ENCODE results near the gene PRDM7. TPM values are rescaled to one million over a fixed set of nuclear protein-coding genes. Genes with fewer than 3 reads are reported as not detected.

Gene PRDM7
- total RNA-seq, 1 experiment from 2014 or later, result not detected

GRCh38 chr16:90035902-90036301 is 41.2 kb downstream of the PRDM7 start:
- POLR2A ChIA-PET, result interaction anchor here (0.6 to 1.3 kb wide), 2 partner anchors 13 to 27 kb away, joined by 4 read pairs; no protein-coding TSS in a partner anchor
- DNase-seq (ENCODE audit: unreplicated experiment), result no peak
- Mint-ChIP-seq H3K27me3 (ENCODE audit: insufficient read depth, unreplicated experiment) (no peaks in the 10 kb centered on the region), H3K9me3 (ENCODE audit: unreplicated experiment) (no peaks in the 10 kb centered on the region), H3K4me3 (ENCODE audit: unreplicated experiment) (no peak overlapping the region), H3K36me3 (ENCODE audit: insufficient read depth, unreplicated experiment) (peaks cover 79% of the 10 kb centered on the region), H3K27ac (ENCODE audit: low read depth, unreplicated experiment) (no peak overlapping the region), H3K4me1 (ENCODE audit: insufficient read depth, unreplicated experiment) (peaks cover 6% of the 10 kb centered on the region)
- no peak for TF ChIP-seq CTCF (IDR thresholded peaks at IDR 0.05; ENCODE audit: unreplicated experiment)
- BruUV-seq (replicated peaks), result no TSS peak
- intact Hi-C loops (cut with micrococcal nuclease), result no loop called here
- CTCF ChIA-PET, result interaction anchor here (1.1 kb wide), 1 partner anchor 10 kb away, joined by 4 read pairs; no protein-coding TSS in a partner anchor

GRCh38 chr16:90034504-90034903 is 42.6 kb downstream of the PRDM7 start:
- intact Hi-C loops (cut with micrococcal nuclease), result no loop called here
- H3K27ac Mint-ChIP-seq (ENCODE audit: low read depth, unreplicated experiment), result no peak overlapping the region
- no peak overlapping the region for H3K4me3 Mint-ChIP-seq (ENCODE audit: unreplicated experiment)
- CTCF ChIA-PET, result interaction anchor here (1.1 kb wide), 1 partner anchor 9 kb away, joined by 4 read pairs; no protein-coding TSS in a partner anchor
- DNase-seq (ENCODE audit: unreplicated experiment), result no peak
- H3K4me1 Mint-ChIP-seq (ENCODE audit: insufficient read depth, unreplicated experiment), result peaks cover 6% of the 10 kb centered on the region
- POLR2A ChIA-PET, result interaction anchor here (0.8 kb wide), 1 partner anchor 12 kb away, joined by 3 read pairs; no protein-coding TSS in a partner anchor
- peaks cover 75% of the 10 kb centered on the region for H3K36me3 Mint-ChIP-seq (ENCODE audit: insufficient read depth, unreplicated experiment)
- TF ChIP-seq CTCF (IDR thresholded peaks at IDR 0.05; ENCODE audit: unreplicated experiment), result no peak
- no peaks in the 10 kb centered on the region for H3K9me3 Mint-ChIP-seq (ENCODE audit: unreplicated experiment)
- no TSS peak for BruUV-seq (replicated peaks)
- H3K27me3 Mint-ChIP-seq (ENCODE audit: insufficient read depth, unreplicated experiment), result no peaks in the 10 kb centered on the region

GRCh38 chr16:90033387-90033786 is 43.7 kb downstream of the PRDM7 start:
- no peaks in the 10 kb centered on the region for H3K9me3 Mint-ChIP-seq (ENCODE audit: unreplicated experiment)
- no TSS peak for BruUV-seq (replicated peaks)
- CTCF ChIA-PET, result interaction anchor here (0.6 to 1.1 kb wide), 3 partner anchors 10 to 182 kb away, joined by 3 to 4 read pairs (median 3); no protein-coding TSS in a partner anchor
- no peak for DNase-seq (ENCODE audit: unreplicated experiment)
- TF ChIP-seq CTCF (IDR thresholded peaks at IDR 0.05; ENCODE audit: unreplicated experiment), result no peak
- H3K27ac Mint-ChIP-seq (ENCODE audit: low read depth, unreplicated experiment), result no peak overlapping the region
- intact Hi-C loops (cut with micrococcal nuclease), result no loop called here
- H3K27me3 Mint-ChIP-seq (ENCODE audit: insufficient read depth, unreplicated experiment), result no peaks in the 10 kb centered on the region
- H3K4me3 Mint-ChIP-seq (ENCODE audit: unreplicated experiment), result no peak overlapping the region
- peaks cover 71% of the 10 kb centered on the region for H3K36me3 Mint-ChIP-seq (ENCODE audit: insufficient read depth, unreplicated experiment)
- POLR2A ChIA-PET, result interaction anchor here (0.6 to 1.7 kb wide), 4 partner anchors 10 to 169 kb away, joined by 3 to 7 read pairs (median 4); no protein-coding TSS in a partner anchor
- peaks cover 6% of the 10 kb centered on the region for H3K4me1 Mint-ChIP-seq (ENCODE audit: insufficient read depth, unreplicated experiment)

GRCh38 chr16:90032674-90033331 is 44.3 kb downstream of the PRDM7 start:
- no peak for TF ChIP-seq CTCF (IDR thresholded peaks at IDR 0.05; ENCODE audit: unreplicated experiment)
- Mint-ChIP-seq H3K36me3 (ENCODE audit: insufficient read depth, unreplicated experiment) (peaks cover 73% of the 10 kb centered on the region), H3K9me3 (ENCODE audit: unreplicated experiment) (no peaks in the 10 kb centered on the region), H3K4me3 (ENCODE audit: unreplicated experiment) (no peak overlapping the region), H3K27me3 (ENCODE audit: insufficient read depth, unreplicated experiment) (no peaks in the 10 kb centered on the region), H3K4me1 (ENCODE audit: insufficient read depth, unreplicated experiment) (peaks cover 6% of the 10 kb centered on the region), H3K27ac (ENCODE audit: low read depth, unreplicated experiment) (no peak overlapping the region)
- intact Hi-C loops (cut with micrococcal nuclease), result no loop called here
- POLR2A ChIA-PET, result interaction anchor here (0.6 to 1.7 kb wide), 4 partner anchors 10 to 169 kb away, joined by 3 to 7 read pairs (median 4); no protein-coding TSS in a partner anchor
- CTCF ChIA-PET, result interaction anchor here (1.1 kb wide), 1 partner anchor 9 kb away, joined by 4 read pairs; no protein-coding TSS in a partner anchor
- no peak for DNase-seq (ENCODE audit: unreplicated experiment)
- BruUV-seq (replicated peaks), result no TSS peak
